NT2/D1 (cell line): ENCODE measurements around the gene CDK14.

Experiments used
- SUZ12 ChIP-seq: IDR thresholded peaks from 2 replicates; pipeline ENCODE4 v1.6.1; 2011; ENCODE audit not compliant: insufficient read length, insufficient read depth; ENCODE audit errors: extremely low read depth
- YY1 ChIP-seq: IDR thresholded peaks from 2 replicates; pipeline ENCODE4 v1.6.1; 2011; ENCODE audit not compliant: insufficient read length, insufficient read depth
- ZNF274 ChIP-seq: IDR thresholded peaks from 2 replicates; pipeline ENCODE4 v1.6.1; 2011; ENCODE audit warnings: mild to moderate bottlenecking, low read depth, low read length

GRCh38 chr7:91230503-91230902 lies 634.4 kb downstream of the CDK14 start:
- TF ChIP-seq YY1 (no peak), SUZ12 (no peak), ZNF274 (no peak)
